ENCODE measurements around the gene RYR3.
"Not testable (repeated sequence)": the region's sequence is repeated elsewhere in the genome, so short reads cannot be mapped to it uniquely, and the experiment has no call there.

RYR3 gene

GRCh38 chr15:33567652-33568051 lies 256.9 kb downstream of the RYR3 start:
- H3K4me3 ChIP-seq, result no peak overlapping the region
- H3K4me1 ChIP-seq, result peaks cover 0 to 16% (median 4%) of the 10 kb centered on the region in 4 donors
- H3K27ac ChIP-seq, result no peak overlapping the region
- TF ChIP-seq, protein P1, sequence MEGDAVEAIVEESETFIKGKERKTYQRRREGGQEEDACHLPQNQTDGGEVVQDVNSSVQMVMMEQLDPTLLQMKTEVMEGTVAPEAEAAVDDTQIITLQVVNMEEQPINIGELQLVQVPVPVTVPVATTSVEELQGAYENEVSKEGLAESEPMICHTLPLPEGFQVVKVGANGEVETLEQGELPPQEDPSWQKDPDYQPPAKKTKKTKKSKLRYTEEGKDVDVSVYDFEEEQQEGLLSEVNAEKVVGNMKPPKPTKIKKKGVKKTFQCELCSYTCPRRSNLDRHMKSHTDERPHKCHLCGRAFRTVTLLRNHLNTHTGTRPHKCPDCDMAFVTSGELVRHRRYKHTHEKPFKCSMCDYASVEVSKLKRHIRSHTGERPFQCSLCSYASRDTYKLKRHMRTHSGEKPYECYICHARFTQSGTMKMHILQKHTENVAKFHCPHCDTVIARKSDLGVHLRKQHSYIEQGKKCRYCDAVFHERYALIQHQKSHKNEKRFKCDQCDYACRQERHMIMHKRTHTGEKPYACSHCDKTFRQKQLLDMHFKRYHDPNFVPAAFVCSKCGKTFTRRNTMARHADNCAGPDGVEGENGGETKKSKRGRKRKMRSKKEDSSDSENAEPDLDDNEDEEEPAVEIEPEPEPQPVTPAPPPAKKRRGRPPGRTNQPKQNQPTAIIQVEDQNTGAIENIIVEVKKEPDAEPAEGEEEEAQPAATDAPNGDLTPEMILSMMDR (IDR thresholded peaks at IDR 0.05), result no peak
- H3K9me3 ChIP-seq, result no peaks in the 10 kb centered on the region
- intact Hi-C loops (cut with DNase I; ENCODE audit: low total_unique reads), result no loop called here
- no peaks in the 10 kb centered on the region for H3K36me3 ChIP-seq
- H3K27me3 ChIP-seq, result no peaks in the 10 kb centered on the region
- no peak for DNase-seq

- H3K36me3 ChIP-seq, result no peaks in the 10 kb centered on the region
- no peak overlapping the region for H3K27ac ChIP-seq
- no peak for DNase-seq
- H3K4me1 ChIP-seq, result peaks cover 0 to 11% (median 3%) of the 10 kb centered on the region in 4 donors
- no peaks in the 10 kb centered on the region for H3K27me3 ChIP-seq
- intact Hi-C loops (cut with DNase I; ENCODE audit: low total_unique reads), result no loop called here
- H3K9me3 ChIP-seq, result no peaks in the 10 kb centered on the region
- TF ChIP-seq, protein P1 (IDR thresholded peaks at IDR 0.05), result no peak
- no peak overlapping the region for H3K4me3 ChIP-seq
These were observed 258.3 kb downstream of the RYR3 start for GRCh38 chr15:33569036-33569435.

DNA sequence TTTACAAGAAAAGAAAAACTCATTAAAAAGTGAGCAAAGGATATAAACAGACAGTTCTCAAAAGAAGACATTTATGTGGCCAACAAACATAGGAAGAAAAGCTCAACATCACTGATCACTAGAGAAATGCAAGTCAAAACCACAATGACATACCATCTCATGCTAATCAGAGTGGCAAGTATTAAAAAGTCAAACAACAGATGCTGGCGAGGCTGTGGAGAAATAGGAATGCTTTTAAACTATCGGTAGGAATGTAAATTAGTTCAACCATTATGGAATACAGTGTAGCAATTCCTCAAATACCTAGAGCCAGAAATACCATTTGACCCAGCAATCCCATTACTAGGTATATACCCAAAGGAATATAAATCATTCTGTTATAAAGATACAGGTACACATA lies 267.1 kb downstream of the RYR3 start:
- H3K4me1 ChIP-seq, result peaks cover 0 to 18% (median 8%) of the 10 kb centered on the region in 4 donors
- H3K27ac ChIP-seq; H3K36me3 ChIP-seq; H3K9me3 ChIP-seq; H3K27me3 ChIP-seq; DNase-seq; intact Hi-C loops (cut with DNase I; ENCODE audit: low total_unique reads); H3K4me3 ChIP-seq: not testable (repeated sequence)

GRCh38 chr15:33580526-33580925 lies 269.8 kb downstream of the RYR3 start:
- Histone ChIP-seq H3K4me1 (peaks cover 0 to 22% (median 8%) of the 10 kb centered on the region in 4 donors), H3K36me3 (no peaks in the 10 kb centered on the region), H3K9me3 (no peaks in the 10 kb centered on the region), H3K4me3 (no peak overlapping the region), H3K27ac (peak overlapping the region; percentile 48 to 62), H3K27me3 (no peaks in the 10 kb centered on the region)
- intact Hi-C loops (cut with DNase I; ENCODE audit: low total_unique reads), result no loop called here
- no peak for DNase-seq
- TF ChIP-seq, protein P1 (IDR thresholded peaks at IDR 0.05), result no peak

- TF ChIP-seq, protein P1 (IDR thresholded peaks at IDR 0.05), result no peak
- Histone ChIP-seq H3K4me1 (peaks cover 0 to 22% (median 8%) of the 10 kb centered on the region in 4 donors), H3K36me3 (no peaks in the 10 kb centered on the region), H3K4me3 (no peak overlapping the region), H3K27ac (peak overlapping the region; percentile 48 to 62), H3K9me3 (no peaks in the 10 kb centered on the region), H3K27me3 (no peaks in the 10 kb centered on the region)
- intact Hi-C loops (cut with DNase I; ENCODE audit: low total_unique reads), result no loop called here
- DNase-seq, result no peak
These were observed 270.3 kb downstream of the RYR3 start for GRCh38 chr15:33581032-33581431.

DNA sequence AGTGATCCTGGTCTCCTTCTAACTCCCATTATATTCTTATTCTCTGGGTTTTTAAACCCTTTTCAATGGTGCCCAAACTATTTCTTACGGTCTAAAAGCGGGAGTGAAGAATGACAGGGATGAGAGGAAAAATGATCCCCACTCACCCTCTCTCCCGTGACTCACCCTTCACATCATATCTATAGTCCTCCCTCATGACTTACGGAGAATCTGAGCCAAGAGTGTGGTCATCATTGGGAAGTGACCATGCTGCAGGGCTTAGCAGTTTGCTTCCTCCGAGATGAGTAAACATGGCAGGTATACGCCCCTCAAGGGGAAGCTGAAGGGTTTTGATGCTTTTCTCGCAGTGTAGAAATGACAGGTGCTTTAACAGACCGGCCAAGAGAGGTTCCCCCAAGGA lies 274.0 kb downstream of the RYR3 start:
- no peak for DNase-seq
- H3K4me1 ChIP-seq, result peaks cover 0 to 20% (median 8%) of the 10 kb centered on the region in 4 donors
- H3K9me3 ChIP-seq, result no peaks in the 10 kb centered on the region
- no peaks in the 10 kb centered on the region for H3K36me3 ChIP-seq
- no peaks in the 10 kb centered on the region for H3K27me3 ChIP-seq
- intact Hi-C loops (cut with DNase I; ENCODE audit: low total_unique reads), result no loop called here
- H3K4me3 ChIP-seq, result no peak overlapping the region
- H3K27ac ChIP-seq, result no peak overlapping the region
- TF ChIP-seq, protein P1 (IDR thresholded peaks at IDR 0.05), result no peak

All from tibial artery (tissue), 4 donors.